GM19043 (cell line): ENCODE measurements around the gene IL1R1.

Source experiments
- ATAC-seq: cut with Tn5 transposase; IDR thresholded peaks from one replicate; pipeline ENCODE4 v1.9.1; 2021; ENCODE audit warnings: low read depth; ENCODE audit not compliant: unreplicated experiment

The IL1R1 gene

DNA sequence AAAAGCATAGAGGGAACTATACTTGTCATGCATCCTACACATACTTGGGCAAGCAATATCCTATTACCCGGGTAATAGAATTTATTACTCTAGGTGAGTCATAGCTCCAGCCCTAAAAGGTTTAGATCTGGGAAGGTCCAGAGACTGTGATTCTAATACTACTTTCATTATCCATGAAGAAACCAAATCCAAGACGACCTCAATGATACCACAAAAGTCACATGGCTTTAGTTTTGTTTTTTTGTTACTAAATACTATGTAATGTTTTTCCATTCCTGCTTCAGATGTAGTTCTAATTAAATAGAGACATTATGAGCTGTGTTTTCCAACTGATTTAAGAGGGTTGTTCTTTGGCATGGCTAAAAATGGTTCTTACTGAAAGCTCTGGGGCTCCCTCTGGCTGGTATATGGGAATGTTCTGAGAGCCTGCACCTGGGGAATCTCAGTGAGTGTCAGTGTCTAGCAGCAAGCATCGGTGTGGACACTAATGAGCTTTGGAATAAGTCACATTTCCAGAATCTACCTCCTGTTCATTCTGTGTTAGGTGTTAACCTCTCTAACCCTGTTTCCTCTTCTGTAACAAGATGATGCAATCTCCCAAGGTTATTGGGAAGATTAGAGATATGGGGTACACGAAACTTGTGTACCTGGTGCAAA lies 23.8 kb downstream of the IL1R1 start:
- no peak for ATAC-seq

GRCh38 chr2:102168026-102168771 lies 25.7 kb downstream of the IL1R1 start:
- no peak for ATAC-seq

- no peak for ATAC-seq
Measured at GRCh38 chr2:102171946-102172345, 29.4 kb downstream of the IL1R1 start.

- no peak for ATAC-seq
Measured at GRCh38 chr2:102172745-102173144, 30.2 kb downstream of the IL1R1 start.

DNA sequence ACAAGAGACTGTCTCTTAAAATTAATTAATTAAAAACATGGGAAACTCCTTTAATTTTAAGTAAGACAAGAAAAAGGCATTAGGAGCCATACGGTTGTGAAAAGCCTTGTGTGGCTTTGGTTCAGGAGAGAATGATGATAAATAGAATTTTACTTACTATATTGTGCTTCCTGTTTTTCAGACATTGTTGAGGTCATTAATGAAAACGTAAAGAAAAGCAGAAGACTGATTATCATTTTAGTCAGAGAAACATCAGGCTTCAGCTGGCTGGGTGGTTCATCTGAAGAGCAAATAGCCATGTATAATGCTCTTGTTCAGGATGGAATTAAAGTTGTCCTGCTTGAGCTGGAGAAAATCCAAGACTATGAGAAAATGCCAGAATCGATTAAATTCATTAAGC lies 33.6 kb downstream of the IL1R1 start:
- ATAC-seq, result no peak

- no peak for ATAC-seq
Measured at GRCh38 chr2:102177814-102178478, 35.4 kb downstream of the IL1R1 start.

GRCh38 chr2:102179061-102179460 lies 36.5 kb downstream of the IL1R1 start:
- no peak for ATAC-seq

GRCh38 chr2:102179788-102180686 lies 37.5 kb downstream of the IL1R1 start:
- no peak for ATAC-seq

- no peak for ATAC-seq
Measured at GRCh38 chr2:102180687-102180999, 38.1 kb downstream of the IL1R1 start.

DNA sequence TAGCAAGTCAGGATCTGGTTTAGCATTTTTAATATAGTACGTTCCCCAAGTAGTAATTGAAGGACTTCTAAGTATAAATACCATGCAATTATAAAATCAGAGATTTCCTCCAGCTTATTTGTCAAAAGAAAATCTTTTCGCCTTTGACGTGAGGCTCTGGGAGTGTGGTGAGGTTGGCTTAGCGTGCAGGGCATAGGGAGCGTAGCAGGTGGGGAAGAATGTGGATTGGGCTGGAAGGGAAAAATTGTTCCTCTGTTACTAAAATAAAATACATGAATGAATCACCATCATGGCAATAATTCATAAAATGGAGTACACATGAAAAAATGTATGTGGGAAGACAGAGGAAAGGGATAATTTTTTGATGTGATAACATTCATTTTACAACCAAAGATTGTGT lies 38.8 kb downstream of the IL1R1 start:
- no peak for ATAC-seq

GRCh38 chr2:102181919-102182635 lies 39.5 kb downstream of the IL1R1 start:
- ATAC-seq, result no peak

DNA sequence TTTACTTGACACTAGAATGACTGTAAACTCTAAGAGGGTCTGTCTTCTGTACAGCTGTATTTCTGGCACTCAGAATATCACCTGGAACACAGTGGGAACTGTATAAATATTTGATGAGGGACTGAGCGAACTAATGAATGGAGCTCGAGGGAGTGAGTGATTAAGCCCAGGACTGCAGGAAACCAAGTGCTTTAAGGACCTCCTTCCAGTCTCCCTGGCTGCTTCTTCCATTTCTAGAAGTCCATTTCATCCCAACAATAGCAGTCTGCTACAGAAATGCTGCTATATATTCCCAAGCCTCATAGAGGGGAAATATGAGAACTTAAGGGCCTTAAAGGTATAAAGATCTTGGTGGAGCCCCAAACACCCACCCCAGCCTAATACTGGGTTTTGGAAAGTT lies 41.5 kb downstream of the IL1R1 start:
- no peak for ATAC-seq

GRCh38 chr2:102184568-102184967 lies 42.0 kb downstream of the IL1R1 start:
- ATAC-seq, result no peak

DNA sequence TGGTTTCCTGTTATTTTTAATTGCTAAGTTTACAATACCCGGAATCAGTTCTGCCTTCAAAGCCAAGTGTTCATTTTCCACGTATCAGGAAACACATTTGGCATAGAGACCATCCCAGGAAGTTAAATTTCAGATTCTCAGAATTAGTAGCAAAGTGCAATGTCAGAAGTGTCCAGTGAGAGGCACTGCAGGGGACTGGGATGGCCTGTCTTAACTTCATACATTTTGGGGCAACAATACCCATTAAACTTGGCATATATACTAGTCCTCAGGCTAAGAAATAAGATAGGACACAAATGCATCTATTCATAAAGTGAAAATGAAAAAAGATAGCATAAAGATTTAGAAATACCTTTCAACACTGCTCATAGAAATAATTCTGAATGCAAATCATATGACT lies 42.8 kb downstream of the IL1R1 start:
- no peak for ATAC-seq

DNA sequence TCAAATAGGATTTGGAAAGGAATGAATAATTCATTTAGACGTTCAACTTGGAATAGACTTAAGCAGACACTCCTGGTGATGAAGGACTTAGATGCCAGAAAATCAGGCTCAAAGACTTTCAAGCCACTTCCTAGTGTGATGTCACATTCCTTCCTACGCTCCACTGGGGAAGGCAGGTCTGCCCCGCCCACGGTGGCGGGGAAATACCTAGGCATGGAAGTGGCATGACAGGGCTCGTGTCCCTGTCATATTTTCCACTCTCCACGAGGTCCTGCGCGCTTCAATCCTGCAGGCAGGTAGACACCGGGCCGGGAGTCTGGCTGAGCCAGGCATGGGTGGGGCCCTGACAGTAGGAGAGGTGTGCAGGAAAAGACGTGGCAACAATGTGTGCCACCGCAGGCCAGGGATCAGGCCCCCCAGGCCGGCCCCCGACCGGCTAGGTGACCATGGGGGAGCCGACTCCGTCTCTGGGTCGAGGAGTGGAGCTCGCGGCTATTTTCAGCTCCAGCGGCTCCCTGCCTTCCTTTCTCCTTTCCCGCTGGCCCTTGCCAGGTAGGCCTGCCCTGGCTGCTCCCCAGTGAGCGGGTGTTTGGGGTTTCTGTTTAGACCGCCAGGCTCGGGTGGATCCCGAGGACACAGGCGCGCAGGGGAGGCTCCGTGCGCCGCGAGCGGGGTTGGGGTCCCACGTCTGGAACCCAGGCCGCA lies 44.4 kb downstream of the IL1R1 start, which contains the start of gene IL1RL2:
Gene IL1RL2 (plus strand): TSS at position 233 of the 705 bp plus-strand sequence. CDS start 845 bp downstream, outside the sequence.
- ATAC-seq, result no peak

DNA sequence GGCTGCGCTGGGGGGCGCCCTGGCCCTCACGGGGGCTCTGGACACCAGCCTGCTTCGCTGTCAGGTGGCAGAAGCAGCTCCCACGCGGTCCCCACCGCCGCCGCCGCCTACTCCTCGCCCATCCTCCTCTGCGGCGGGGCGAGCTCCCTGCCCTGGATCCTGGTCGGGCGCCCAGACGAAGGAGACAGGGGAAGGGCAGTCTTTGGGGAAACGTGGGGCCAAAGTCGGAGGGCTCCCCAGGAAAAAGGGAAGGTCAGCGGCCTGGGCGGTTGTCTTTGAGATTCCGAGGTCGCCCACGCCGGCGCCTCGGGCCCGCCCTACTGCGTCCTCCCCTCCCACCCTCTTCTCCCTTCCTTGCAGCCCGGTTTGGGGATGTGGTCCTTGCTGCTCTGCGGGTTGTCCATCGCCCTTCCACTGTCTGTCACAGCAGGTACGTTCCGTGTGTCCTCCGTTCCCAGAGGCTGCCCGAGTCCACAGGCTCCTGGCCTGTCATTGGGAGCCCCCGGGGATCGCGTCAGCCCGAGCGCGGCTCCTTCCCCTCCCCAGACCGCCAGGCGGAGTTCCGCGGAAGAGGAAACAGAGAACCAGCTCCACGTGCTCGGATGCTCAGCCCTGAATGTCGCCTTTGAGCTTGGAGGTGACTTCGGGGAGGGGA lies 45.1 kb downstream of the IL1R1 start:
- ATAC-seq, result no peak

- no peak for ATAC-seq
Measured at GRCh38 chr2:102190430-102191107, 48.0 kb downstream of the IL1R1 start.

GRCh38 chr2:102191501-102191900 lies 49.0 kb downstream of the IL1R1 start:
- ATAC-seq, result no peak
